ENCODE data around the gene PHTF2. TPM values are rescaled to one million over a fixed set of nuclear protein-coding genes. Genes with fewer than 3 reads are reported as not detected.
"Not testable (repeated sequence)": the region's sequence is repeated elsewhere in the genome, so short reads cannot be mapped to it uniquely, and the experiment has no call there.

Gene PHTF2
- 95.4 and 108 TPM in 2 replicates for total RNA-seq (2014; rRNA removed; shearing (Covaris generic))

DNA sequence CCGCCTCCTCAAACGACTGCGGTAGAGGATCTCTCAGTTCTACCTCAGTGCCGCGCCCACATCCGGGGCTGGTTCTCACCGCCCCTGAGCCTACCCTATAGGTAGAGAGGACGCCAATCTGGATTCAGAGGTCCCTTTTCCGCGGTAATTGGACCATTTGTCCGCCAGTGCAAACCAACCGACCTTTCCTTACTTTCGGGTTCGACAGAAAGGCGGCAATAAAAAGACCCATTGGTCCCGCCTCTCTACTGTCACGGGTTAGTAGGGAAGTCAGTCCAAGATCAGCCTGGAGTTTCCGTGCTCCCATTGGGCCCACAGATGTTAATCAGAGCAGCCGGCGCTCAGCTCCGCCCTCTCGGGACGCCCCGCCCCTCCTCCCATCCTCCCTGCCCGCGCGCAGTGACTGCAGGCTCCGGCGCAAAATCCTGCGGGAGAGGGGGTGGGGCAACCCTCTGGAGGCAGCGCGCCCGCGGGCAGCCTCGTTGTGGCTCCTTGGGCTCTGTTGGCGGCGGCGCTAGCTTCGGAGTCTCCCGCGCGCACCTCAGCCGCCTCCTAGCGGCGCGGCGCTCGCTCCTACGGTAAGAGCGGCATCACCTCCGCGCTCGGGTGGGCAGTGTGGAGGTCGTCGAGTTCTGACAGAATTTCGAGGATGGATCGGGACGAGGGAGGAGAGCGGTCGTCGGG lies at the start of gene PHTF2, which contains the start of gene TMEM60:
Gene PHTF2 (plus strand): TSS at position 380 of the 684 bp plus-strand sequence.
Gene TMEM60 (minus strand): TSS at position 41 of the 684 bp plus-strand sequence. CDS start 4,061 bp downstream, outside the sequence.
- peak; percentile 100 for DNase-seq (ENCODE audit: low spot score)

DNA sequence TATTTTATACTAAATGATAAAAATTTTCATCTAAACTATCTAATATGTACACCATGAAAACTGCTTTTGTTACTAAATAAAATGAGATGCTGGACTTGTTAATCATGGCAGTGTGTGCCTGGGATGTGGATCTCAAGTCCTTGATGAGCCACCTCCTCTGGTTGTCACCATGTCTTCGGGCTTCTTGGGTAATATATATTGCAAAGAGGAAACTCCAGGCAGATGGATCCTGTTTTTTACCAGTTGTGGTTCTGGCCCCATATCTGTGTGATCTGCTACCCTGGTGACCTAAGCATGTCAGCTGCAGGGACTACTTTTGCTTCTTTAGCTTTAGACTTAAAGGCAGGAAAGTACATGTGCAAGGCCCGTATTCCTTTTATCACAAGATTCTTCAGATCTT lies 46.6 kb upstream of the PHTF2 start:
- no peak for DNase-seq (ENCODE audit: low spot score)

DNA sequence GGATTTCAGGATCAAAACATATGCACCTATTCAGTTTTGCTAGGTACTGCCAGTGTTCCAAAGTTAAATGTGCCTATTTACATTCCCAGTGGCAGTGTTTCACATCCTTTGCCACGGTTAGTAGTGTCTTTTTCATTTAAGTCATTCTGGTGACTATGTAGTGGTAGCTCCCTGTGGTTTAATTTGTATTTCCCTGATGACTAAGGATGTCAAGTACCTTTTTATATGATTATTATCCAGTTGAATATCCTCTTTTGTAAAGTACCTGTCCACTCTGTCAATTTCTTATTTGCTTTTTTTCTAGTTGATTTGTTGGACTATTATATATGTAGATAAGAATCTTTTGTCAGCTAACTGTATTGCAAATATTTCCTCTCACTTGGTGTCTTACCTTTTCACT lies 45.4 kb upstream of the PHTF2 start:
- DNase-seq (ENCODE audit: low spot score) = no peak

DNA sequence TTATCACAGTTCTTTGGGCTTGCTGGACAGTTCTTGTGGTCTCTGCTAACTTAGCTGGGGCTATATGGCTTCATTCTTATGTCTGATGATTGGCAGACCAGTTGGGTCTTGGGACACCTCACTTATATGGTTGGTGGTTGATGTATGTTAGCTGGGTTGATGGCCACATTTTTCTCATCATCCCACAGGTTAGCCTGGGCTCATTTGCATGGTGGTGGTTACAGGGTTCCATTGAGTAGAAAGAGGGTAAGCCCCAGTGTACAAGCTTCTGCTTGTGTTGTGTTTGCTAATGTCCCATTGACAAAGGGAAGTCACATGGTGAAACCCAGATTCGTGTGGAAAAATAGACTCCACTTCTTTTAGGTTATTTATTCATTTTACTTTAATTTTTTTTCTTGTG lies 41.0 kb upstream of the PHTF2 start:
- no peak for DNase-seq (ENCODE audit: low spot score)

DNA sequence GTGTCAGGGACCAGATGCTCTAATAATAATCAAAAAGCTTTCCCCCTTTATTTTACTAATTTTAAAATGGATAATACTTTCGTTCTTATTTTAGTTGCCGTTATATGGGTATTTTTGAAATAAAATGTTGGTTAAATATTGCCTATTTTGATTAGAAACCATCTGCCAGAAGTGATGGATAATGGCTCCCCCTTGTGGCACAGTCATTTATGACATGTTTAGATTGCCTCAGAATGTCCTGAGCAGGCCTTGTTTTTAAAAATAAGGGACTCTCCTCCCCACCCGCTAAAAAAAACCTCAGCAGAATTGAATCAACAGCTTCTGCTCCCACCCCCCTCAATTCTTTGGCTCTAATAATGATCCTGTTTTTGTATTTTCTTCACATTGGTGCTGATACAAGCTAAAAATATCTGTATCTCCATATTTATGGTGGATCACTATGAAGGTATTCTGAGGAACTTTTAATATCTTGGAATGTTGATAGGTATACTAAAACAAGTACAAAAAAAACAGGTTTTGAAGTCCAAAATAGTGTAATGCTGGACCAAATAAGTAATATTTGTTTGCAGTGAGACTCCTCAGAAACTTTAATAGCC lies 39.2 kb upstream of the PHTF2 start:
- peak; percentile 76 for DNase-seq (ENCODE audit: low spot score)

DNA sequence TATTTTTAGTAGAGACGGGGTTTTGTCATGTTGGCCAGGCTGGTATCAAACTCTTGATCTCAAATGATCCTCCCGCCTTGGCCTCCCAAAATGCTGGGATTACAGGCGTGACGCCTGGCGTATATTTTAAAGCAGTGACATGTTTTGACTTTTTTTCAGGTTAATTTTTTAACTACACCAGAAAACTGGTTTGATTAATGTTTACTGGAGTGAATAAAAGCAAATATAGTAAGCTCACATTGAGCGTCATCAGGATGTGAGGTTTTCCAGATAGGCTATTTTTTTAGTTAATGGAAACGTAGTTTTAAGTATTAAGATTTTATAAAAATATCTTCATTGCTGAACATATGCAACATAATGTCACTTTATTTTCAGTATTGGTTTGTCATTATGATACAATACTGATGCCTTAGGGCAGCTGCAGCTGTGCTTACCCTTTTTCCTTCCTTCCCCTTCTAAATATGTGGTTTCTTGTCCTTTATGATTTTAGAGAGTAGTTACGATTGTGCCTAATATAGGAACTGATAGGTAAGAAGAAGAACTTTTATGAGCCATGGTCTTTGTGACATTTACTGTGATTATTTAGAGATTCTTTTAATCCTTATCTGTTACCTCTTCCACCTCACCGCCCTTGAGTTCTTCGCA lies 37.6 kb upstream of the PHTF2 start:
- no peak for DNase-seq (ENCODE audit: low spot score)

DNA sequence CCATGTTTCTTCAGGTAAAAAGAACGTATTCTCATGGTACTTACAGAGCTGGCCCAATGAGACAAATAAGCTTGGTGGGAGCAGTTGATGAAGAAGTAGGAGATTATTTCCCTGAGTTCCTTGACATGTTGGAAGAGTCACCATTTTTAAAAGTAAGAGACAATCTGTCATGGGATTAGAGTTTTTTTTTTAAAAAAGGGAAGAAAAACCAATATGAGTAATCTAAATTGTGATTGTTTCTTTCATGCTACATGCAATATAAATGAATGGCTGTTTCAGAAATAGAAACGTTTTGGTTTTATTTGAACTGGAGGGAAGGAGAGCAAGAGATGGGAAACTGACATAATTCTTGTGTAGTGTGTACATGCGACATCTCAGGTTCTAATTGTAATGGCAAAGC lies 33.1 kb upstream of the PHTF2 start:
- no peak for DNase-seq (ENCODE audit: low spot score)

DNA sequence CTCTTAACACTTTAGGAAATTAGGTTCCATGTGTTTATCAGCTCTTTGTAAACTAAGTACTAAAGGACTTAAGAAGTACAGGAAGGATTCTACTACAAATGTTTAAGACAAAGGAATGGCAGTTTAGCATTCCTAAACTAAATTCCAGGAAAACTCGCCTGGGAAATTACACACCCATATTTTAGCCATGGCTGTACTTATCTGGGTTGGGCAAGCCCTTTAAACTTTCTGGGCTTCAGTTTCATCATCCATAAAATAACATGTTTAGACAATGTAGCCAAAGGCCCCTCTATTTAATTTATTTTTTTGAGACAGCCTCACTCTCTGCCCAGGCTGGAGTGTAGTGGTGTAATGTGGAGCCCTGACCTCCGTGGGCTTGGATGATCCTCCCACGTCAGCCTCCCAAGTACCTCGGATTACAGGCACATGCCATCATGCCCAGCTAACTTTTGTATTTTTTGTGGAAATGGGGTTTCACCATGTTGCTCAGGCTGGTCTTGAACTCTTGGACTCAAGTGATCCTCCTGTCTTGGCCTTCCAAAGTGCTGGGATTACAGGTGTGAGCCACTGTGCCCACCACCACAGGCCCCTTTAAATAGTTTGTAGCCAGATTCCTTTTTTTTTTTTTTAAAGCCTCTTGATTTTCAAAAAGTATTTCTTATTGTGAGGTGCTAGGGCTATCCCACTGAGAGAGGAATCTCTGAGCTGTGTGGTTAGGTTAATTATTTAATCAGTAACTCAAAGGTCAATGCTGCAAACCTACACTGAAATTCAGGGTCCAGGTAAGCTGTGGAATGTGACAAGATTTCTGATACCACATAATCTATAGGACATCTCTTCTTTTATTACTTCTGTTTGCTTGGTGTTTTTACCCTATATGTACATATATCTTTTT lies 32.4 kb upstream of the PHTF2 start:
- DNase-seq (ENCODE audit: low spot score) = no peak

DNA sequence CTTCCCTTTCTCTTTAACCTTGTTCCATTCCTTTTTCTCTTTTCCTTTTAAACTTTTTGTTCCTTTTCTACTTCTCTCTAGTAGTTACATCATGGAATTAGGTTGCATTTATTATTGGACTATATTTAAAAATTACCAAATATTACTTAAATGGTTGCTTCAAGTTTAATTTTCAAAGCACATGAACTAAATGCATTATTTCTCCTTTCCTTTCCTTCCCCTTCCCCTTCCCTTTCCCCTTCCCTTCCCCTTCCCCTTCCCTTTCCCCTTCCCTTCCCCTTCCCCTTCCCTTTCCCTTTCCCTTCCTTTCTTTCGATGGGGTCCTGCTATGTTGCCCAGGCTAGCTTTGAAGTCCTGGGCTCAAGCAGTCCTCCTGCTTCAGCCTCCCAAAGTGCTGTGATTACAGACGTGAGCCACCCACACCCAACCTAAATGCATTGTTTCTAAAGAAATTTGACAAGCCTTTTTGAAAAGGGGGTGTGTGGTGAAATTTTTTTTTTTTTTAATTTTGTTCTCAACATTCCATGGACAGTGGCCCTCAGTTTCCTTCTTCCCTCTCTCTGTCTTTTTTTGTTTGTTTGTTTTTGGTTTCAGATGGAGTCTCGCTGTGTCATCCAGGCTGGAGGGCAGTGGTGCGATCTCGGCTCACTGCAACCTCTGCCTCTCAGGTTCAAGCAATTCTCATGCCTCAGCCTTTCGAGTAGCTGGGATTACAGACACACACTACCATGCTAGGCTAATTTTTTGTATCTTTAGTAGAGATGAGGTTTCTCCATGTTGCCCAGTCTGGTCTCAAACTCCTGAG lies 31.6 kb upstream of the PHTF2 start:
- no peak for DNase-seq (ENCODE audit: low spot score)

DNA sequence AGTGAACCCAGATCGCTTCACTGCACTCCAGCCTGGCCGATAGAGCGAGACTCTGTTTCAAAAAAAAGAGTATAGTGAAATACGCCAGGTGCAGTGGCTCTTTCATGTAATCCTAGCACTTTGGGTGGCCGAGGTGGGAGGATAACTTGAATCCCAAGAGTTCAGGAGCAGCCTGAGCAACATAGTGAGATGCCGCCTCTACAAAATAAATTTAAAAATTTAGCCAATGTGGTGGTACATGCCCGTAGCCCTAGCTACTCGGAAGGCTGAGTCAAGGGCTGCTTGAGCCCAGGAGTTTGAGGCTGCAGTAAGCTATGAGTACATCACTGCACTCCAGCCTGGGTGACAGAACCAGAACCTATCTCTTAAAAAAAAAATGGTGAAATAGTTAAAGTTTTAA lies 28.3 kb upstream of the PHTF2 start:
- no peak for DNase-seq (ENCODE audit: low spot score)

DNA sequence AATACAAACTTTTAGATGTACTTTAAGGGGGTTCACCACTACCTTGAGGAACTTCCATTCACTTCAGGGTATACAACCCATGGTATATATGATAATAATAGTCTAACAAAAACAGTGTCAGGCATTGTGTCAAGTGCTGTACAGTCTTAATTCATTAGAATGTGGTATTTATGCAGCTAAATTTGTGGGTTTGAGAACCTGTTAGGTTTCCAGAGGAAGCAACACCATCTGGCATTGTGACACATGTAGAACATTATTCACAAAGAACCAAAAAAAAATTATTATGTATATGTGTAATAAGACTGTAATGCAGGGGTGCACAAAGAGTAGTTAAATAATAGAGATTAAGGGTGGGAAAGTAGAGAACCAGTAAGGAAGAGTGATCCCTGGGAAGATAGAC lies 26.7 kb upstream of the PHTF2 start:
- DNase-seq (ENCODE audit: low spot score) = no peak

DNA sequence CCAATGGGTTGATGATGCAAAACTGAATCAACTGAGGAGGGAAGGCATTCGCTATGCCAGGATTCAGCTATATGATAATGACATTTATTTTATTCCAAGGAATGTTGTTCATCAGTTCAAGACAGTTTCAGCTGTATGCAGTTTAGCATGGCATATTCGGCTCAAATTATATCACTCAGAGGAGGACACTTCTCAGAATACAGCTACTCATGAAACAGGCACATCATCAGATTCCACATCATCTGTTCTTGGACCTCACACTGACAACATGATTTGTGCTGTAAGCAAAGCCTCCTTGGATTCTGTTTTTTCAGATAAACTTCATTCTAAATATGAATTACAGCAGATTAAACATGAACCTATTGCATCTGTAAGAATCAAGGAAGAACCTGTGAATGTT lies 20.0 kb upstream of the PHTF2 start:
- DNase-seq (ENCODE audit: low spot score) = no peak

DNA sequence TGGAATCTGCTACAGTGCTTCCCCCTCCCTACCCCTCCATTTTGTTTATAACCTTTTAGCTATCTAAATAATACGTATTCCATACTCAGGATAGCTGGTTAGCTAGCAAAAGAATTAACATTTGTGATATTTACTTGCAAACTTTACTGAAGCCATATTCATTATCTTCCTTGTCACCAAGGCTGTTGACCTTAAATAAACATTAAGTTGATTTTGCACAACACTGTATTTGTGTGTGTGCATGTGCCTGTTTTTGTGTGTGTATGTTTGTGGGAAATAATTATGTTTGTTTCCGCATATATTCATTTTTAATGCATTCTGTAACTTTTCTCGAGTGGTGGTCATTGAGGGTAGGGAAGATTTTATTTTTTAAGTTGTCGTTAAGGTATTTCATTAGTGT lies 16.2 kb upstream of the PHTF2 start:
- no peak for DNase-seq (ENCODE audit: low spot score)

DNA sequence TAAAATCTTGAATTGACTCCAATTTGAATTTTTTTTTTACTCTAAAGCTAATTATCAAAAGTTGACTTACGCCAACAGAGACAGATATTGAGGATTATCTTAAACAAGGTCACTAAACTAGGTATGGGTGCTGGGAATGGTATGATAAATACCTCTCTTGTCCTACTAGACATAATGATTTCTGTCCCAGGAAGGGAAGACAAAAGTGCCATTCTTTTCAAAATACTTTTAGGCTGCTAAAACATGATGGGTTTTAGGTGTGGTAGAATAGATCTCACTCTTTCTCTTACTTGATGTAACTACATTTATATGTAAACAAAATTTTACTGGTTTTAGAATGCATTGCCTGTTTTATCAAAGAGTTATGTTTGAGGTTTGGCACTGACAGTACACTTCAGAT lies 15.5 kb upstream of the PHTF2 start:
- no peak for DNase-seq (ENCODE audit: low spot score)

DNA sequence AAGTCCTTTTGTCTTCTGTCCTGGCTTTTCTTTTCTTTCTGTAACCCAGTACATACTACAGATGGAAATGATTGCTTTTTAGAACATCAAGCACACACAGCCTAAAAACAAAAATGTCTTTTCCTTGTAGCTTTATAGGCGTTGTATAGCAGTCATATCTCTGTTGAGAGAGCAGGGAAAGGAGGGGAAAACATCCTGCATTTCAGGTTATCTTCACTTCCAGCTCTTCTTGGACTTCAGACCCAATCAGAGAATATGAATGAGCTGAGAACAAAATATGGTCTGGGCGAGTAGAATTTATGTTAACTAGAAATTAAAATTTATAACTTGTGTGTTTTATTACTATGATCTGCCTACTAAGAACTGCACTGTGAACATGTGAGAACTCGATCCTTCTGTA lies 15.0 kb upstream of the PHTF2 start:
- no peak for DNase-seq (ENCODE audit: low spot score)

DNA sequence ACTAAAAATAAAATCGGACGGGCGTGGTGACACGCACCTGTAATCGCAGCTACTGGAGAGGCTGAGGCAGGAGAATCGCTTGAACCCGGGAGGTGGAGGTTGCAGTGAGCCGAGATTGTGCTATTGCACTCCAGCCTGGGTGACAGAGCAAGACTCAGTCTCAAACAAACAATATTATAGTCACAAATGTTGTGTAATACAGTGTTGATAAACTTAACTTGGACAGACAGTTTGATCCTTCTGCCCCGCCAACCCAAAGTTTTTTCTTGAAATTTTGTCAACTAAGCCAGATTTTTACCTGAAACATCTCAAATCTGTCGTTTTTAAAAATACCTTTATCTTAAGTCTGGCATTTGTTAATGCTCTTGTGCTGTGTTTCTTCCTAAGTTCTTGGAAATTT lies 14.1 kb upstream of the PHTF2 start:
- not testable (repeated sequence) for DNase-seq (ENCODE audit: low spot score)

DNA sequence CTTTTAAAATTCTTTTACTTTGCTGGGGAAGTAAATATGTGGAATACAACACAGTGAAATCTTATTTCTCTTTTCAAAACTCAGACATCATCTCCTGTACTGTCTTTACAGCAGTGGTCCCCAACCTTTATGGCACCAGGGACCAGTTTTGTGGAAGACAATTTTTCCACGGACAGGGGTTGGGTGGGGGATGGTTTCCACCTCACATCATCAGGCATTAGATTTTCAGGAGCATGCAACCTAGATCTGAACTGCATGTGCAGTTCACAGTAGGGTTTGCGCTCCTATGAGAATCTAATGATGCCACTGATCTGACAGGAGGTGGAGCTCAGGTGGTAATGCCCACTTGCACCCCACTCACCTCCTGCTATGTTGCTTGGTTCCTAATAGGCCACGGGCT lies 12.6 kb upstream of the PHTF2 start:
- DNase-seq (ENCODE audit: low spot score) = no peak

DNA sequence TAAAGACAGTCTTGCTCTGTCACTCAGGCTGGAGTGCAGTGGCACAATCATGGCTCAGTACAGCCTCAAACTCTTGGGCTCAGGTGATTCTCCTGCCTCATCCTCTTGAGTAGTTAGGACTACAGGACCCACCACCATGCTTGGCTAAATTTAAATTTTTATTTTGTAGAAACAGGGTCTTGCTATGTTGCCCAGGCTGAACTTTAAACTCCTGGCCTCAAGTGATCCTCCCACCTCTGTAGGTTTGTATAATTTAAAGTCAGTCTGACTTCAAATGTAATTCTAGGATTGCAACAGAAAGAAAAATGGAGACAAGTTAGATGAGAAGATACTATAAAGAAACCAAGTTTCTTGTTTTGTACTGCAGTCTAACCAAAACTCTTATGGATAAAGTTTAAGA lies 11.8 kb upstream of the PHTF2 start:
- no peak for DNase-seq (ENCODE audit: low spot score)

DNA sequence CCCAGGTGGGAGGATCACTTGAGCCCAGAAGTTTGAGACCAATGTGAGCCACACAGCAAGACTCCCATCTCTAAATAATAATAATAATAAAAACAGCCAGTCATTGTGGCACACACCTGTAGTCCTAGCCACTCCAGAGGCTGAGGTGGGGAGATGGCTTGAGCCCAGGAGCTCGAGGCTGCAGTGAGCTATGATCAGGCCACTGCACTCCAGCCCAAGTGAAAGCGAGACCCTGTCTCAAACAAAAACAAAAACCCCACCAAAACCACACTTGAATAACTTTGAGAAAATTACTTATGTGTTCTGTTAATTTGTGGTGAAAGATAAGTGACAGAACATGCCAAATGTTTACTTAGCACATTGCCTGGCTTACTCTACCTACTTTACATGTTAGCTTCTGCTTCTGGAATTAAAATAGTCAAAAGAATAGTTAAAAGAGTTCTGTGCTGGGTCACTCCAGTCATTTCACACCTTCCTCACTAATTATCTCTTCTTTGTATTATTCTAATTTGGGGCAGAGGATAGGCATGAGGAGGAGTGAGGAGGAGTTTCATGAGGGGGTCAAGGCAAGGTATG lies 10.2 kb upstream of the PHTF2 start:
- no peak for DNase-seq (ENCODE audit: low spot score)

DNA sequence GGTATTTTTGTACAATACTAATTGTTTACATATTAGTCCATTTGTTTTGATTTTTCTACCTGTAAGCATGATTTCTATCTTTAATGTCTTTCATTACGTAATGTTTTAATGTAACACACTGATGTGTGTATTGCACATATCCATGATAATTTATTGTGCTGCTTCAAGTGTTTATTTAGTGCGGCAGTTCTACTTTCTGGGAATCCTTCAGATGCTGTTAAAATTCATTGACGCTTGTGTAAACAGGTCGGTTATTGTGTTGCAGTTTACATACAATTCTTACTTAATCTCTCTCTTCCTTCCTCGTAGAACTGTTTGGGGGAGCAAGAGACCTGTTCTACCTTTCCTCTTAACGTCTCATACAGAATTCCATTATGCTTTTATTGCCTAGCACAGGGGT lies 7.2 kb upstream of the PHTF2 start:
- DNase-seq (ENCODE audit: low spot score) = no peak

DNA sequence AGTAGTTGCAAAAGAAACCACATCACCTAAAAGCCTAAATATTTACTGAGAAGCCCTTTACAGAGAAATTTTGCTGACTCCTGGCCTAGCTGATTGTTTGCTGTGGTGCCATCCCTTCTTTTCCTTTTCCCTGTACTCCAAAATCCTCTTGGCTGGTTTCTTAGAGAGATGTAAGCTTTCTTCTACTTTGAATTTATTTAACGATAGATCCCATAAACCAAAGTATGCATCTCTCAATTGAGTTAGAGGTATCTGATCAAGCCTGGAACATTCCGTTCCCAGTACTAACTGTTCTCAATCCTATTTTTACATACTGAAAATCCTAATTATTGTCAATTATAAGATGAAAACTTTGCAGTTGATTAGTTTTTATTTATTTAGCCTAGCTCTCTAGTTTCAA lies 6.6 kb upstream of the PHTF2 start:
- DNase-seq (ENCODE audit: low spot score) = no peak

Data from A172 (cell line).